Kidney (tissue), 14 donors: ENCODE measurements around the gene ZSCAN10. TPM values are rescaled to one million over a fixed set of nuclear protein-coding genes. Genes with fewer than 3 reads are reported as not detected.

ENCODE experiments used
- DNase-seq, 5 donors: peaks; one replicate each; pipeline ENCODE4 v3.0.0-alpha.2; 2013 to 2020
- FAIRE-seq: peaks from 2 replicates; lab custom pipeline; 2012; peaks lifted over from hg19 to GRCh38; lab: Jason Lieb, UNC
- H3K27ac ChIP-seq, 2 donors: one replicate each; pipeline ENCODE4 v1.7.0; 2013; ENCODE audit warnings: low read depth in 2 of 2, low read length in 2 of 2, inconsistent platforms in 1 of 2
- H3K27me3 ChIP-seq: one replicate; pipeline ENCODE4 v1.7.1; 2013; ENCODE audit warnings: low read length, inconsistent platforms; ENCODE audit not compliant: control insufficient read depth, insufficient read depth
- H3K36me3 ChIP-seq, 3 donors: one replicate each; pipeline versions ENCODE4 v1.7.0 to v1.7.1; 2013; ENCODE audit warnings: low read length in 3 of 3, control low read depth in 1 of 3, inconsistent platforms in 1 of 3; ENCODE audit not compliant: insufficient read depth in 3 of 3, control insufficient read depth in 2 of 3
- H3K4me1 ChIP-seq, 3 donors: one replicate each; pipeline versions ENCODE4 v1.7.0 to v1.7.1; 2013; ENCODE audit warnings: low read length in 3 of 3, inconsistent platforms in 1 of 3, low read depth in 1 of 3; ENCODE audit not compliant: control insufficient read depth in 2 of 3, insufficient read depth in 2 of 3
- H3K4me3 ChIP-seq, 3 donors: one replicate each; pipeline versions ENCODE4 v1.7.0 to v1.8.1; 2013; ENCODE audit warnings: low read length in 3 of 3, control low read depth in 1 of 3, inconsistent platforms in 1 of 3
- H3K9ac ChIP-seq, 3 donors: one replicate each; pipeline versions ENCODE4 v1.7.0 to v1.7.1; 2013; ENCODE audit warnings: low read length in 3 of 3, control low read depth in 1 of 3, inconsistent platforms in 1 of 3
- H3K9me3 ChIP-seq, 3 donors: one replicate each; pipeline versions ENCODE4 v1.7.0 to v1.7.1; 2013; ENCODE audit warnings: low read length in 3 of 3, control low read depth in 1 of 3, inconsistent platforms in 1 of 3; ENCODE audit not compliant: control insufficient read depth in 2 of 3, insufficient read depth in 1 of 3
- intact Hi-C: fragments of 100-400 bp; cut with DNase I; formaldehyde crosslinking; loops from one replicate; pipeline ENCODE4 v1.11.1; 2022
- polyA plus RNA-seq: library from polyadenylated mRNA; stranded (reverse); fragments of 350-450 nt; fragmentation: Illumina TruSeq; extraction: RNeasy Lipid Tissue Mini Kit (QIAGEN cat#74804); gene quantifications from one replicate; pipeline ENCODE4 v1.2.3, GENCODE V29; 2014; ENCODE audit warnings: low read depth, low replicate concordance; ENCODE audit not compliant: insufficient read depth
- total RNA-seq: library from RNA; stranded (reverse); fragmentation: NEBNext Ultra II Directional; extraction: Animal tissue kit (Norgen Biotek cat#: 25700); gene quantifications from one replicate; pipeline ENCODE4 v1.2.1, GENCODE V29; 2021
- TF ChIP-seq, protein P1 (sequence below): IDR thresholded peaks from 3 replicates; pipeline ENCODE4 v1.5.1; 2012; ENCODE audit warnings: mild to moderate bottlenecking, moderate library complexity, borderline replicate concordance; ENCODE audit not compliant: insufficient read depth; ENCODE audit errors: extremely low read depth
- donor health status: control.
- donor health status: control.
- donor health status: control.
- donor health status: control.
- donor health status: control.
- donor health status: DM: yes; HTN: yes; CAD: no.
- donor health status: Normal renal cell carcinoma (clear cell type).

Gene ZSCAN10
- total and polyA plus RNA-seq, 2 donors from 2014 or later: not detected

DNA sequence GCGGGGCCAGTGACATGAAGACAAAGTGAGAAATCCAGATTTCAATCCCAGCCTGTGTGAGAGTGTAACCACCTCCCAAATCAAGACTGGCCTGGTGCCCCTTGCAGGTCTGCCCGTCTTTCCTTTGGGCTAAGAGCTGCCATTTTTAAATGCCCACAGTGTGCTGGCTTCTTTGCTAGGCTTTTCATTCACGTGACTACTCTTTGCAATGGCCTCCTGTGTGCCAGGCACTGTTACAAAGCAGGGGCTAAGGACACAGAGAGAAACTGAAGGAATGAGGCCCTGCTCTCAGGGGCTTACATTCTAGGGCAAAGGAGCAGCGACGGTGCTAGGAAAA, 269 bp upstream of the ZSCAN10 start:
- Histone ChIP-seq H3K4me1 (peaks cover 0 to 9% (median 0%) of the 10 kb centered on the region in 3 donors), H3K27ac (no peak overlapping the region), H3K36me3 (no peaks in the 10 kb centered on the region), H3K27me3 (no peaks in the 10 kb centered on the region), H3K9me3 (no peaks in the 10 kb centered on the region), H3K4me3 (no peak overlapping the region), H3K9ac (no peak overlapping the region)
- FAIRE-seq: no peak
- no peak for DNase-seq
- TF ChIP-seq, protein P1, sequence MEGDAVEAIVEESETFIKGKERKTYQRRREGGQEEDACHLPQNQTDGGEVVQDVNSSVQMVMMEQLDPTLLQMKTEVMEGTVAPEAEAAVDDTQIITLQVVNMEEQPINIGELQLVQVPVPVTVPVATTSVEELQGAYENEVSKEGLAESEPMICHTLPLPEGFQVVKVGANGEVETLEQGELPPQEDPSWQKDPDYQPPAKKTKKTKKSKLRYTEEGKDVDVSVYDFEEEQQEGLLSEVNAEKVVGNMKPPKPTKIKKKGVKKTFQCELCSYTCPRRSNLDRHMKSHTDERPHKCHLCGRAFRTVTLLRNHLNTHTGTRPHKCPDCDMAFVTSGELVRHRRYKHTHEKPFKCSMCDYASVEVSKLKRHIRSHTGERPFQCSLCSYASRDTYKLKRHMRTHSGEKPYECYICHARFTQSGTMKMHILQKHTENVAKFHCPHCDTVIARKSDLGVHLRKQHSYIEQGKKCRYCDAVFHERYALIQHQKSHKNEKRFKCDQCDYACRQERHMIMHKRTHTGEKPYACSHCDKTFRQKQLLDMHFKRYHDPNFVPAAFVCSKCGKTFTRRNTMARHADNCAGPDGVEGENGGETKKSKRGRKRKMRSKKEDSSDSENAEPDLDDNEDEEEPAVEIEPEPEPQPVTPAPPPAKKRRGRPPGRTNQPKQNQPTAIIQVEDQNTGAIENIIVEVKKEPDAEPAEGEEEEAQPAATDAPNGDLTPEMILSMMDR: no peak
- intact Hi-C loops: no loop called here

DNA sequence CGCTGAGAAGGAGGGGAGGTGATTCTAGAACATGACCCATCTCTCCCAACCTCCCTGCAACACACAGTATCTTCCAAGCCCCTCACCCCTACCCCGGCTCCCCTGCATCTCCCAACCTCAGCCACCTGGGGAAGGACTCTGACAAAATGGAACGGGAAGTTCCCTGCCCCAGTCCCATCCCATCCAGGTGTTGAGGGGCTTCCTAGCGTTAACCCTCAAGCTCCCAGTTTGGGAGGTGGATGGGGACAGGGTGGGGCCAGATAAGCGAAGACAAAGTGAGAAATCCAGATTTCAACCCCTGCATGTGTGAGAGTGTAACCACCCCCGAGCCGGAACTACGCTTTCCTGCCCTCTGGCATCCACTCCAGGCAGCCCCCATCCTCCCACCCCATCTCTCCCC, 1.8 kb downstream of the ZSCAN10 start:
- intact Hi-C loops: no loop called here
- DNase-seq (peak in 2 of 5 donors; percentile 43 to 61), FAIRE-seq (no peak)
- Histone ChIP-seq H3K27ac (no peak overlapping the region), H3K36me3 (no peaks in the 10 kb centered on the region), H3K9ac (no peak overlapping the region), H3K9me3 (no peaks in the 10 kb centered on the region), H3K4me3 (no peak overlapping the region), H3K27me3 (no peaks in the 10 kb centered on the region), H3K4me1 (peaks cover 0 to 9% (median 0%) of the 10 kb centered on the region in 3 donors)
- TF ChIP-seq, protein P1: no peak

DNA sequence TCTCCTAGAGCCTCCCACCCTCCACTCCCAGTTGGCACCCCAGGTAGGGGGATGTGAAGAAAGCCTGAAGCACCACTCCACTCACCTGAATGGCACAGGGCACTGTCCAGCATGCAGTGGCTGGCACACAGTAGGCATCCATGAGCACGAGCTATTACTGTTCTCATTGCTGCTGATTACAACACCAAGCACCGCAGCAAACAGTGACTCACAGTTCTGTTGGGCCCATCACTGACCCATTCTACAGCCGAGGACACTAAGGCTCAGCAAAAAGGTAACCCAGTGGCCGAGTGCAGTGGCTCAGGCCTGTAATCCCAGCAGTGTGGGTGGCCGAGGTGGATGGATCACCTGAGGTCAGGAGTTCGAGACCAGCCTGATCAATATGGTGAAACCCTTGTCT, 2.7 kb downstream of the ZSCAN10 start:
- peaks cover 0 to 9% (median 0%) of the 10 kb centered on the region in 3 donors for H3K4me1 ChIP-seq
- DNase-seq (peak in 1 of 5 donors; percentile 31), FAIRE-seq (no peak)
- H3K9me3 ChIP-seq: no peaks in the 10 kb centered on the region
- no peaks in the 10 kb centered on the region for H3K27me3 ChIP-seq
- no peak overlapping the region for H3K9ac ChIP-seq
- no peak overlapping the region for H3K4me3 ChIP-seq
- TF ChIP-seq, protein P1: no peak
- H3K36me3 ChIP-seq: no peaks in the 10 kb centered on the region
- H3K27ac ChIP-seq: no peak overlapping the region
- intact Hi-C loops: no loop called here

DNA sequence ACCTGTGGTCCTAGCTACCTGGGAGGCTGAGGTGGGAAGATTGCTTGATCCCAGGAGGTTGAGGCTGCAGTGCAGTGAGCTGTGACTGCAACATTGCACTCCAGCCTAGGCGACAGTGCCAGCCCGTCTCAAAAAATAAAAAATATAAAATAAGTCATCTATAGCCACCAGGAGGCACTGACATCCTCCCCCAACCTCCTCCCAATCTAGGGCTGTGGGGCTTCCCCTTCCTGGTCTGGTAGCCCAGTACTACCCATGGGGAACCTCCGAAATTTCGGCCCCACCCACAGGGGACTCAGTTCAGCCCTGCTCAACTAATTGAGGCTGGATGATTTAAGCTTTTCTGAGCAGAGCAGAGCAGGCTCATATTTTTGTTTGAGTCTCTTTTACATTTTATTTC, 3.2 kb downstream of the ZSCAN10 start:
- Histone ChIP-seq H3K27ac (no peak overlapping the region), H3K4me1 (peaks cover 0 to 5% (median 0%) of the 10 kb centered on the region in 3 donors), H3K9ac (no peak overlapping the region), H3K36me3 (no peaks in the 10 kb centered on the region), H3K4me3 (no peak overlapping the region), H3K27me3 (no peaks in the 10 kb centered on the region), H3K9me3 (no peaks in the 10 kb centered on the region)
- intact Hi-C loops: no loop called here
- TF ChIP-seq, protein P1: no peak
- DNase-seq (peak in 1 of 5 donors; percentile 55), FAIRE-seq (no peak)
